ENCODE data around the gene NPIPB8.
"Not testable (repeated sequence)": the region's sequence is repeated elsewhere in the genome, so short reads cannot be mapped to it uniquely, and the experiment has no call there.

Gene NPIPB8

DNA sequence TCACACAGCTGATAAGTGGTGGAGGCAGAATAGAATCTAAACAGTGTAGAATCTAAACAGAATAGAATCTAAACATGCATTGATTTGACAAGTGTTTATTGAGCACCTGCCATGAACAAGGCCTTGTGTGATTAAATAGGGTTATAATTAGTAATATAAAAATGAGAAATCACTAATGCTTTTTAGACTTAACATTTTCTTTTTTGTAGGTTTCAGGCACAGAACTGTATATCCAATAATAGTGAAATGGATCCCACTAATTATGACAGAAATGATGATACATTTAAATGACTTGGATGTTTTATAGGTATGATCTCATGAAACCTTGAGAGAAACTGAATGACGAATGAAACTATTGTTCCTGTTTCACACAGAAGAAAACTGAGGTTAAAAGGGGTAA lies at the start of gene NPIPB8:
Gene NPIPB8, plus strand, starts transcription at position 301 of the 400 bp plus-strand sequence. CDS start 296 bp downstream, outside the sequence.
- not testable (repeated sequence) for H3K4me1 ChIP-seq (ENCODE audit: insufficient read depth, low read length); H3K36me3 ChIP-seq (ENCODE audit: insufficient read depth, low read length); H3K27ac ChIP-seq (ENCODE audit: low read depth, low read length); H3K27me3 ChIP-seq (ENCODE audit: control insufficient read depth in 1 of 2, insufficient read depth in 2 of 2, low read length in 2 of 2); H3K9me3 ChIP-seq (ENCODE audit: low read length); H3K4me3 ChIP-seq (ENCODE audit: low read depth in 1 of 2, low read length in 2 of 2); H3K9ac ChIP-seq (ENCODE audit: low read length)

DNA sequence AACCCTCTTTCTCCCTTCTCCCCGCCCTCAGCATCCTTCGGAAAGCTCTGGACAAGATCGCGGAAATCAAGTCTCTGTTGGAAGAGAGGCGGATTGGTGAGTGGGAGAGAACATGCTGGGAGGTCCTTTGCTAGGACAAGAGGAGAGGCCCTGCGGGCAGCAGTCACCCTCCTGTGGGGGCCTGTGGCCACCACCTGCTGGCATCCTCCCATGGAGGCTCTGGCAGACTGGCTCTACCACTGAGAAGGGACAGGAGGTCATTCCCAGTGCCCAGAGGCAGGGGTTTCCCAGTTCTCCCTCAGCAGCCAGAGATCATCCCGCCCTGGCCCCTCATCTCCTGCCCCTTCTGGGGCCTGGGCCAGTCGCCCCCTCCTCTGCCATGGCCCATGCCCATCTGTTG lies 48.8 kb upstream of the NPIPB8 start:
- no peaks in the 10 kb centered on the region for H3K9me3 ChIP-seq (ENCODE audit: low read length)
- H3K9ac ChIP-seq (ENCODE audit: low read length): no peak overlapping the region
- peaks cover 63% of the 10 kb centered on the region for H3K36me3 ChIP-seq (ENCODE audit: insufficient read depth, low read length)
- no peak overlapping the region for H3K27ac ChIP-seq (ENCODE audit: low read depth, low read length)
- H3K4me3 ChIP-seq (ENCODE audit: low read depth in 1 of 2, low read length in 2 of 2): no peak overlapping the region
- H3K27me3 ChIP-seq (ENCODE audit: control insufficient read depth in 1 of 2, insufficient read depth in 2 of 2, low read length in 2 of 2): no peaks in the 10 kb centered on the region
- H3K4me1 ChIP-seq (ENCODE audit: insufficient read depth, low read length): no peaks in the 10 kb centered on the region

DNA sequence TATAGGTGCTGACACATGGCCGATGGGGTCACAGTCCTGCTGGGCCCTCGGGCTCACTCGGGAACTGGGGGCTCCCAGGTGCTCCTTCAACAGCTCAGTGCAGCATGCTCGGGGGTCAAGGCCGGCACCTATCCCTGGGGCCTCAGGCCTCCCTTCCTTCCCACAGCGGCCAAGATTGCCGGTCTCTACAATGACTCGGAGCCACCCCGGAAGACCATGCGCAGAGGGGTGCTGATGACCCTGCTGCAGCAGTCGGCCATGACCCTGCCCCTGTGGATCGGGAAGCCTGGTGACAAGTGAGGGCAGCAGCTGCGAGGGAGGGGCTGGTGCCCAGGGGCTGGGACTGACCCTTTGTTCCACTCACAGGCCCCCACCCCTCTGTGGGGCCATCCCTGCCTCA lies 47.9 kb upstream of the NPIPB8 start:
- no peak overlapping the region for H3K9ac ChIP-seq (ENCODE audit: low read length)
- H3K36me3 ChIP-seq (ENCODE audit: insufficient read depth, low read length): peaks cover 60% of the 10 kb centered on the region
- H3K9me3 ChIP-seq (ENCODE audit: low read length): no peaks in the 10 kb centered on the region
- no peaks in the 10 kb centered on the region for H3K4me1 ChIP-seq (ENCODE audit: insufficient read depth, low read length)
- no peak overlapping the region for H3K4me3 ChIP-seq (ENCODE audit: low read depth in 1 of 2, low read length in 2 of 2)
- H3K27me3 ChIP-seq (ENCODE audit: control insufficient read depth in 1 of 2, insufficient read depth in 2 of 2, low read length in 2 of 2): no peaks in the 10 kb centered on the region
- H3K27ac ChIP-seq (ENCODE audit: low read depth, low read length): no peak overlapping the region

DNA sequence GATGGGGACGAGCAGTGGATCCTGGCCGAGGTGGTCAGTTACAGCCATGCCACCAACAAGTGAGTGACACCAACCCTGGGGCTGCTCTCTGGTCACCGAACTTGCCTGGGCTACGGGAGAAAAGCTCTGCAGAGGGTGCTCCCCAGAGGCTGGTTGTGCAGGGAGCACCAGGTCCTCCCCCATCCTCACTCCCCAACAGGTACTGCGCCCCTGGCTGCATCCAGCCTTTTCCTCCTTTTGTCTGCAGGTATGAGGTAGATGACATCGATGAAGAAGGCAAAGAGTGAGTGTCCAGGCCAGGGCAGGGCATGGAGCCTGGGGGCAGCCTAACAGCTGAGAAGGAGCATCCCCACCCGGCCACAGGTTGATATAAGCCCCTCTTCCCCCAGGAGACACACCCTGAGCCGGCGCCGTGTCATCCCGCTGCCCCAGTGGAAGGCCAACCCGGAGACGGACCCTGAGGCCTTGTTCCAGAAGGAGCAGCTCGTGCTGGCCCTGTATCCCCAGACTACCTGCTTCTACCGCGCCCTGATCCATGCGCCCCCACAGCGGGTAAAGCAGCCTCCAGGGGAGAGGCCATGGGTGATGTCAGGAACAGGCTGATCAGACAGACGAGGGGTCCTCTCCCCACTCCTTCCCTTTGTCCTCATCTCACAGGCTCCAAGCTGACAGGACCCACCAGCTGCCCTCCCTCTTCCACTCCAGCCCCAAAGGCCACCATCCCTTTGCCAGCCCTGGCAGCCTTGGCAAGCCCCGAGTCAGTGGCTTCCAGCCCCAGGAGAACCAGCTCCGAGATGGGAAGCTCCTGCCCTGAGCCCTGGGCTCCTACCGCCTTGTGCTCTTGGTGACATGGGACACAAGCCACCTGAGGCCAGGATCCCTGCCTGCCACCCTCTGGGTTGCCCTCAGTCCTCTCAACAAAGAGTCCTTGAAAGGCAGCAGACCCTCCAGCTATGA lies 47.2 kb upstream of the NPIPB8 start:
- H3K36me3 ChIP-seq (ENCODE audit: insufficient read depth, low read length): peaks cover 53% of the 10 kb centered on the region
- no peak overlapping the region for H3K4me3 ChIP-seq (ENCODE audit: low read depth in 1 of 2, low read length in 2 of 2)
- H3K9ac ChIP-seq (ENCODE audit: low read length): no peak overlapping the region
- no peaks in the 10 kb centered on the region for H3K9me3 ChIP-seq (ENCODE audit: low read length)
- no peaks in the 10 kb centered on the region for H3K4me1 ChIP-seq (ENCODE audit: insufficient read depth, low read length)
- H3K27me3 ChIP-seq (ENCODE audit: control insufficient read depth in 1 of 2, insufficient read depth in 2 of 2, low read length in 2 of 2): no peaks in the 10 kb centered on the region
- no peak overlapping the region for H3K27ac ChIP-seq (ENCODE audit: low read depth, low read length)

DNA sequence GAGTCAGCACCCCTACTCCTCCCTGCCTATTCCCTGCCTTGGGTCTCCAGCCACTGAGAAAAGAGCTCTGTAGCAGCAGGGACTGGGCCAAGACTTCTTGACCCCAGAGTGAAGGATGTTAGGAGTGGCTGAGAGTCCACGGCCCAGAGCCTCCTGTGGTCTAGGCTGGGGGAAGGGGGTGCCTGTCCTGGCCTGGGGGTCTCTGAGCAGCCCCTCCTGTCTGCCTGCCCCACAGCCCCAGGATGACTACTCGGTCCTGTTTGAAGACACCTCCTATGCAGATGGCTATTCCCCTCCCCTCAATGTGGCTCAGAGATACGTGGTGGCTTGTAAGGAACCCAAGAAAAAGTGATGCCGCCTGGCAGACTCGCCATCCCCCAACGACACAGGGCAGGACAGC lies 46.5 kb upstream of the NPIPB8 start:
- peaks cover 49% of the 10 kb centered on the region for H3K36me3 ChIP-seq (ENCODE audit: insufficient read depth, low read length)
- no peak overlapping the region for H3K4me3 ChIP-seq (ENCODE audit: low read depth in 1 of 2, low read length in 2 of 2)

DNA sequence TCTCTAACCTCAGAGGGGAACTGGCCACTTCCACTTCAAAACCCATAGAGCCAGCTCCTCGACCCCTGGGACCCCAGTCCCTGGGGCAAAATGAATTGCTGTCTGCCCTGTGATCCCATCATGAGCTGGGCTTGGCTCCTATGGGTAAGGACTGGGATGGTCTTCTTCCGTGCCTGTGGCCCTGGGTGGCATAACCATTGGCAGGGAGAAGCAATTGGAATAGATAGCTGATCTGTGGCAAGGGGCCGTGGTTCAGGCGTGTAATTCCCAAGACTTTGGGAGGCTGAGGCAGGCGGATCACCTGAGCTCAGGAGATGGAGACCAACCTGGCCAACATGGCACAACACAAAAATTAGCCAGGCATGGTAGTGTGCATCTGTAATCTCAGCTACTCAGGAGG lies 45.4 kb upstream of the NPIPB8 start:
- H3K27ac ChIP-seq (ENCODE audit: low read depth, low read length): no peak overlapping the region
- no peaks in the 10 kb centered on the region for H3K27me3 ChIP-seq (ENCODE audit: control insufficient read depth in 1 of 2, insufficient read depth in 2 of 2, low read length in 2 of 2)
- H3K4me1 ChIP-seq (ENCODE audit: insufficient read depth, low read length): peaks cover 6% of the 10 kb centered on the region
- no peak overlapping the region for H3K4me3 ChIP-seq (ENCODE audit: low read depth in 1 of 2, low read length in 2 of 2)
- no peaks in the 10 kb centered on the region for H3K9me3 ChIP-seq (ENCODE audit: low read length)
- peaks cover 37% of the 10 kb centered on the region for H3K36me3 ChIP-seq (ENCODE audit: insufficient read depth, low read length)
- H3K9ac ChIP-seq (ENCODE audit: low read length): no peak overlapping the region

More for the DNA sequence above, 46.5 kb upstream of the NPIPB8 start:
- Histone ChIP-seq H3K27ac (ENCODE audit: low read depth, low read length) (no peak overlapping the region), H3K4me1 (ENCODE audit: insufficient read depth, low read length) (no peaks in the 10 kb centered on the region), H3K9me3 (ENCODE audit: low read length) (no peaks in the 10 kb centered on the region), H3K27me3 (ENCODE audit: control insufficient read depth in 1 of 2, insufficient read depth in 2 of 2, low read length in 2 of 2) (no peaks in the 10 kb centered on the region), H3K9ac (ENCODE audit: low read length) (no peak overlapping the region)

DNA sequence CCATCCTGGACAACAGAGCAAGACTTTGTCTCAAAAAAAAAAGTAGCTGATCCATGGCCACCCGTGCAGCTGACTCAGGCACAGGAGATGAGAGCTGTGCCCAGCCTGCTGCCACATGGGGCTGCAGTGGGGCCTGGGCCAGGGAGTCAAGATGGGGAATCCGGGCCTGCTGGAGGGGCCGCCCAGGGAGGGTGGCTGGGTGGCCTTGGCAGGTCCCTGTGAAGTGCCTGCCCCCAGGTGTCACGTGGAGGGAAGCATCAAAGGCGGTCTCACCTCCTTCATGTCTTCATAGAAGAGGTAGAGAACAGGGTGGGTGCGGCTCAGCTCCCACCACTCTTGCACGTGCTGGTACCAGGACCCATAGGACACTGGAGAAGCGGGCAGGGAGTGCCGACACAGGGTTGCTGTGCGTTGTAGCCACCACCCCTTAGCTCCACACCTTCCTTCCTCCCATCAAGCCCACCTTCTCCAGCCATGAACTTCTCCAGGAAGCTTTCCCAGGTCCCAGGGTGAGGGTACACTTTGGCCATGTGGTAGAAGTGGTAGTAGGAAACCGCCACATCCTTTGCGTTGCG lies 44.8 kb upstream of the NPIPB8 start:
- no peak overlapping the region for H3K9ac ChIP-seq (ENCODE audit: low read length)
- H3K4me1 ChIP-seq (ENCODE audit: insufficient read depth, low read length): peaks cover 6% of the 10 kb centered on the region
- H3K27ac ChIP-seq (ENCODE audit: low read depth, low read length): no peak overlapping the region
- H3K9me3 ChIP-seq (ENCODE audit: low read length): no peaks in the 10 kb centered on the region
- H3K36me3 ChIP-seq (ENCODE audit: insufficient read depth, low read length): peaks cover 32% of the 10 kb centered on the region
- H3K27me3 ChIP-seq (ENCODE audit: control insufficient read depth in 1 of 2, insufficient read depth in 2 of 2, low read length in 2 of 2): no peaks in the 10 kb centered on the region
- H3K4me3 ChIP-seq (ENCODE audit: low read depth in 1 of 2, low read length in 2 of 2): no peak overlapping the region

DNA sequence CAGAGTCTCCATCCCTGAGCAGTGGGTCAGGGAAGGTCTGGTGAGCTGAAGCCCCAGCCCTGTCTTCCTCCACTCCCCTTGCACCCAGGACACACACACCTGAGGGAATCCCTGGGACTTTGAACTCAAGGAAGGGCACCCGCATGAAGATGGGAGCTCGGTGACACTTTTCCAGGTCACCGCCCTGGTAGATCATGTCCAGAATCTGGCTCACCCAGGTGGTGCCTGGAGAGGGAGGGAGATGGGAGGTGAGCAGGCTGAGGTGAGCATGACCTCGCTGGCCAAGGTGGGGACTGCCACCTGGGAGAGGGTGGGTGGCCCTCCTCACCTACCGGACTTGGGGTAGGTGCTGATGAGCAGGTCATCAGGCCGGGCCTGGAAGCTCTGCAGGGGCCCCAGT lies 42.4 kb upstream of the NPIPB8 start:
- H3K27ac ChIP-seq (ENCODE audit: low read depth, low read length); H3K27me3 ChIP-seq (ENCODE audit: control insufficient read depth in 1 of 2, insufficient read depth in 2 of 2, low read length in 2 of 2); H3K9ac ChIP-seq (ENCODE audit: low read length); H3K36me3 ChIP-seq (ENCODE audit: insufficient read depth, low read length); H3K4me1 ChIP-seq (ENCODE audit: insufficient read depth, low read length); H3K4me3 ChIP-seq (ENCODE audit: low read depth in 1 of 2, low read length in 2 of 2); H3K9me3 ChIP-seq (ENCODE audit: low read length): not testable (repeated sequence)

DNA sequence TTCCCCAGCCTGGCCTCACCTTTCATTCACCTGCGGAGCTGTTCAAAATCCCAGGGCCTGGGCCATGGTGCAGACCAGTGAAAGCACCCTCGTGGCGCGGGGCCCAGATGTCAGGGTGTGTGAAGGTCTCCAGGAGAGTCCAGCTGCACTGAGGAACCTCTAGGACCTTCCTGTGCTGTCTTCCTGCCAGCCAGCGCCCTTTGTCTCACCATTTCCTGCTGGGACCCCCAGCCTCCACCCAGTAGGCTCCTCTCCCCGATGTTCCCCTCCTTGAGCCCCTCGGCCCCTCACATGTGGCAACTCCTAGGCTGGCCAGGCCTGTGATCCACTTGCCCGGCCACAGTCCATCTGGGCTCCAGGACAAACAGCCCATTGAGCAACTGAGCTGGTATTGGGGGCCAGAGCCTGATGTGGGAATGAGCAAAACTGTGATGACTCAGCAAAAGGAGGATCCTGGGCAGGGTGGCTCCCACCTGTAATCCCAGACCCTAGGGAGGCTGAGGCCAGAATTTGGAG lies 41.7 kb upstream of the NPIPB8 start:
- peaks cover 6% of the 10 kb centered on the region for H3K4me1 ChIP-seq (ENCODE audit: insufficient read depth, low read length)
- peaks cover 2% of the 10 kb centered on the region for H3K36me3 ChIP-seq (ENCODE audit: insufficient read depth, low read length)
- H3K4me3 ChIP-seq (ENCODE audit: low read depth in 1 of 2, low read length in 2 of 2): no peak overlapping the region
- no peaks in the 10 kb centered on the region for H3K9me3 ChIP-seq (ENCODE audit: low read length)
- no peak overlapping the region for H3K9ac ChIP-seq (ENCODE audit: low read length)
- no peaks in the 10 kb centered on the region for H3K27me3 ChIP-seq (ENCODE audit: control insufficient read depth in 1 of 2, insufficient read depth in 2 of 2, low read length in 2 of 2)
- H3K27ac ChIP-seq (ENCODE audit: low read depth, low read length): no peak overlapping the region

DNA sequence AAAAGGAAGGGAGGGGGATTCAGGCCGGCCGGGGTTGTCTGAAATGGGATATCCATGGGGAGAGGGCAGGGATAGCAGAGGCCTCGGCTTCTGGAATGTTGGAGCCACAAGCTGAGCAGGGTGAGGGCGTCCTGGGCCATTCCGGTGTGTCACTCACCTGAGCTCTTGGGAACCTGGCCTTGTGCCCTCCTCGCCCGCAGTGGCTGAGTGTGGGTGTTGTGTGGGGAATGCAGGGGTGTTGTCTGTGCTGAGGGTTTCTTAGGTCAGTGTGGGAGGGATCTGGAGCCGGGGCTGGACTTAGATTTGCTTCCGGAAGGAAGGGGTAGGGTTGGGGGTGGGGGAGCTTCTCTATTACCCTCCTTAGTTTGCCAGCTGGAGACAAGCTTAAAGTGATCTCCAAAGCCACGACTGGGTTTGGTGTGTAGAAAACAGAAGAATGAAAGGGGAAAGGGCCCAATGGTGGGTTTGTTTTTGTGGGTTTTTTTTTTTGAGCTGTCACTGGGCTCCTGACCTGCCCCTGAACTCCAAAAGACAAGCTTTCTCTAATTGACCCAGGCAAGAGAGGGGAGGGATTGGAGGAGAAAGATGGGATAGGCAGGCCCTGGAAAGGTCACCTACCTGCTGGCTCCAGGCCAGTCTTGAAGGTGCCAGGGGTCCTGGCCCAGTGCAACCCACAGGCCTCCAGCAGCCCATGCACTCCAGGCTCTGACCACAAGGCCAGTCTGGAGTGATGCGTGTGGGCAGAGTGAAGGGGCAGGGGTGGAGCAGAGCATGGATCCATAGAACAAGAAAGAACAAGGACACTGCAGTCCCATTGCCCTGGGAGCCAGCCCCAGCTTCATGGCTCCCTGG lies 40.8 kb upstream of the NPIPB8 start, which contains the start of gene SULT1A2:
Gene SULT1A2, minus strand, starts transcription at position 211 of the 852 bp plus-strand sequence. CDS start 1,120 bp downstream, outside the sequence.
- Histone ChIP-seq H3K9ac (ENCODE audit: low read length) (no peak within 1 kb of the TSS), H3K4me3 (ENCODE audit: low read depth in 1 of 2, low read length in 2 of 2) (no peak within 1 kb of the TSS), H3K27ac (ENCODE audit: low read depth, low read length) (no peak within 1 kb of the TSS)

DNA sequence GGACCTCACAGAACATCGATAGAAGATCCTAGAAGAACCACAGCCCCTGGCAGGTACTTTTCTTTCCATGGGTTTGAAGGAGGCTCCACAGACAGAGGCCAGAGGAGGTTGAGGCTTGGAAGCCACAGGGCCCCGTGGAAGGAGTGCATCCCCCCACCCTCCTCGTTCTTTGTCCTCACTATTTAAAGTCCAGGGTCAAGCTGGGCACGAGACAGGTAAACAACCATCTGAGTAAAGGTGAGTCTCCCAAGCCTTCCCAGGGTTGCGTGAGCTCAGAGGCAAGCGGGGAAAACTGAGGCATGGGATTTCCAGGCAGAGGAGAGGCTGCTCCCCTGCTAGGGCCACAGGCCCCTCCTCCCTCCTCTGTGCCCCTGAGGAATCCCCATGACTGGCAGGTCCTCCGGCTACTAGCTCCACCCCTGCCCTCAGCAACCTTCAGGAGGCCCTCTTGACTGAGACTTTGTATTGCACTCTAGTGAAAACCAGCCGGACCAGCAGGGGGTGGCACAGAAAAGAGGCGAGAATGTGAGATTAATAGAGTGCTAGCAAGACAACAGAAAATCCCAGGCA lies 40.1 kb upstream of the NPIPB8 start:
- H3K27ac ChIP-seq (ENCODE audit: low read depth, low read length): no peak overlapping the region
- no peaks in the 10 kb centered on the region for H3K36me3 ChIP-seq (ENCODE audit: insufficient read depth, low read length)
- H3K27me3 ChIP-seq (ENCODE audit: control insufficient read depth in 1 of 2, insufficient read depth in 2 of 2, low read length in 2 of 2): no peaks in the 10 kb centered on the region
- peaks cover 6% of the 10 kb centered on the region for H3K4me1 ChIP-seq (ENCODE audit: insufficient read depth, low read length)
- no peak overlapping the region for H3K9ac ChIP-seq (ENCODE audit: low read length)
- H3K4me3 ChIP-seq (ENCODE audit: low read depth in 1 of 2, low read length in 2 of 2): no peak overlapping the region
- H3K9me3 ChIP-seq (ENCODE audit: low read length): no peaks in the 10 kb centered on the region

More for the DNA sequence above, 40.8 kb upstream of the NPIPB8 start, which contains the start of gene SULT1A2:
- Histone ChIP-seq H3K36me3 (ENCODE audit: insufficient read depth, low read length) (no peaks in the 10 kb centered on the region), H3K9me3 (ENCODE audit: low read length) (no peaks in the 10 kb centered on the region), H3K27me3 (ENCODE audit: control insufficient read depth in 1 of 2, insufficient read depth in 2 of 2, low read length in 2 of 2) (no peaks in the 10 kb centered on the region), H3K4me1 (ENCODE audit: insufficient read depth, low read length) (peaks cover 6% of the 10 kb centered on the region)

Data from muscle layer of colon (tissue), 2 donors.